ENCODE measurements around the gene TYRO3.

DNA sequence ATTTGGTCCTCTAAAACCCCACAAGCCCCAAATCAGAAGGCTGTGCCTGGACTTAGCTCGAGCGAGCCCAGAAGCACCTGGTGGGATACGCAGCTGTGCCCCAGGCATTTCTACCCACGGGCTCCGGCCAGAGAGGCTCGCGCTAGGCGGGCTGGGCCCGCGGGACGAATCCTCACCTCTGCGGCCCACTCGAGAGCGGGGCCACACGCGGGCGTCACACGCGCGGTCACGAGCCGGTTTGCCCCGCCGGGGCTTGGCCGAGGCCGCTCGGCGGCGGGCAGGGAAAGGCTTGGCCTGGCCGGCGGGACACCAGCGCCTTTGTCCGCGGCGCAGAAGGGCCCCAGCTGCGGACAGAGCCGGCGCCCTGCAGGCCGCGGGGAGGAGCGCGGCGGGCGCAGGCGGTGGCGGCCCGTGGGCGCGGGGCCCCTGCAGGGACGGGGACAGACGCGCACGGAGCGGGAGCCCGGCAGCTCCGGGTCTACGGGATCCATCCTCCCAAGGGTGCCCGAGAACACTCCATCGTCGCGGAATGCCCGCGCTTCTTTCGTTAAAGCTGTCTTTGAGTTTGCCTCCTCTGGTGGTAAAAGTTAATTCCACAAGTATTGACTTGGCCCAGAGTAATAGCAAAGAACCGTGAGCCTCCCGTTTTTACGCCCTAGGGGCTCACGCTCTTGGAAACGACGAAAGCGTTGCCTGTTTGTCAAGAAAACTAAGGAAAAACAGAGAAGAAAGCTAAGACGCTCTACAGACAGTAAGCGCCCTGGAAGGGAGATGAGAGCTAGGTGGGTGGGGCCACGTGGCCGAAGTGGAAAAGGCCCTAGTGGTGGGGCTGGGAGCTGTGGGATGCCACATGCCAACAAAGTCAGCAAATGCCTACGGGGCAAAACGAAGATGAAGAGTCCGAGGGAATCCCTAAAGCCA, 26.4 kb downstream of the TYRO3 start:
- TF ChIP-seq ZFP3 (CRISPR knock-in tag; IDR thresholded peaks at IDR 0.05), result no peak
- TF ChIP-seq SNAI2 (CRISPR knock-in tag; IDR thresholded peaks at IDR 0.05), result no peak
- no peak for TF ChIP-seq ZNF565 (CRISPR knock-in tag; conservative IDR thresholded peaks at IDR 0.05; ENCODE audit: low read depth)

Measured in SK-N-SH treated with all-trans-retinoic acid at 6 μM for 48 hours (cell line).